Fibroblast of pulmonary artery (primary cell): Measurements from ENCODE around the gene PHACTR1.

ENCODE experiments used
- DNase-seq: peaks from one replicate; pipeline ENCODE4 v3.0.0-alpha.2; 2010; ENCODE audit warnings: low read depth
- H3K4me3 ChIP-seq: replicated peaks from 2 replicates; pipeline ENCODE4 v1.5.1; 2011; ENCODE audit warnings: low read depth, mild to moderate bottlenecking, control low read depth, low read length, moderate library complexity
- TF ChIP-seq, protein P1 (sequence below): IDR thresholded peaks from 2 replicates; pipeline ENCODE4 v1.5.1; 2011; ENCODE audit warnings: mild to moderate bottlenecking, control low read depth, low read length, inconsistent platforms; ENCODE audit errors: missing control alignments

Gene PHACTR1

DNA sequence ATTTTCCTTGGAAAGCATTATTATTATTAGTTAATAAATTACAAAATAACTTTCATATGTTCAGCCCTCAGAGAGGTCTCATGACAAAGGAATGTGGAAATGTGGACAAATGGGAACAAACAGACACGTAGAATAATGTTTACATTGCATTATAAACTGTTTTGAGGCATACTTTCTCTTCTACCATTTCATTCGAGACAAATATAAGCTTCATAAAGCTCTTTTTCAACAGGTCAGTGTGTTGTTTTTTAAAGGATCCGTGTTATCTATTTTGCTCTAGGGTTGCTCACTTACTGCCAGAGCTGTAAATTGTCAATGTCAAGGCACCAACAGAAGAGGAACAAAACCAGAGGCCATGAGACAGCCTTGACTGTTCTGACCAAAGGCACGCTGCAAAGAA lies 256.8 kb downstream of the PHACTR1 start:
- TF ChIP-seq, protein P1, sequence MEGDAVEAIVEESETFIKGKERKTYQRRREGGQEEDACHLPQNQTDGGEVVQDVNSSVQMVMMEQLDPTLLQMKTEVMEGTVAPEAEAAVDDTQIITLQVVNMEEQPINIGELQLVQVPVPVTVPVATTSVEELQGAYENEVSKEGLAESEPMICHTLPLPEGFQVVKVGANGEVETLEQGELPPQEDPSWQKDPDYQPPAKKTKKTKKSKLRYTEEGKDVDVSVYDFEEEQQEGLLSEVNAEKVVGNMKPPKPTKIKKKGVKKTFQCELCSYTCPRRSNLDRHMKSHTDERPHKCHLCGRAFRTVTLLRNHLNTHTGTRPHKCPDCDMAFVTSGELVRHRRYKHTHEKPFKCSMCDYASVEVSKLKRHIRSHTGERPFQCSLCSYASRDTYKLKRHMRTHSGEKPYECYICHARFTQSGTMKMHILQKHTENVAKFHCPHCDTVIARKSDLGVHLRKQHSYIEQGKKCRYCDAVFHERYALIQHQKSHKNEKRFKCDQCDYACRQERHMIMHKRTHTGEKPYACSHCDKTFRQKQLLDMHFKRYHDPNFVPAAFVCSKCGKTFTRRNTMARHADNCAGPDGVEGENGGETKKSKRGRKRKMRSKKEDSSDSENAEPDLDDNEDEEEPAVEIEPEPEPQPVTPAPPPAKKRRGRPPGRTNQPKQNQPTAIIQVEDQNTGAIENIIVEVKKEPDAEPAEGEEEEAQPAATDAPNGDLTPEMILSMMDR, result no peak
- H3K4me3 ChIP-seq, result no peak overlapping the region
- DNase-seq, result peak; percentile 33

DNA sequence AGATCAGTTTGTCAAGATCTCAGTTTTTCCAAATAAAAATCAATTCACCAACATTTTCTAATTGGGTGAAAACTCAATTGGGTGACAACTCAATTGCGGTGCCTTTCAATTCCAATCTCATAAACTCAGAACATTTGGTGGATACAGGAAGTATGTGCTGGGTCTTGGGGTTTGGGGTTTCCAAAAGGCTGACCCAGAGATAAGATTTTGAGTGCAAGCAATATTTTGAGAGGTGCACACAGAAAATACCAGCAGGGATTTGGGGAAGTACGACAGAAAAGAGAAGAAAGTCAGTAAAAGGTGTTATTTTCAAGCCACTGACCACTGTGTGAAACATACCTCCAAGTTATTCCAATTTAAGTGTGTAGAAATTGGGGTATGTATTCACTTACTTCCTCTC lies 258.0 kb downstream of the PHACTR1 start:
- TF ChIP-seq, protein P1, result no peak
- no peak for DNase-seq
- H3K4me3 ChIP-seq, result no peak overlapping the region

DNA sequence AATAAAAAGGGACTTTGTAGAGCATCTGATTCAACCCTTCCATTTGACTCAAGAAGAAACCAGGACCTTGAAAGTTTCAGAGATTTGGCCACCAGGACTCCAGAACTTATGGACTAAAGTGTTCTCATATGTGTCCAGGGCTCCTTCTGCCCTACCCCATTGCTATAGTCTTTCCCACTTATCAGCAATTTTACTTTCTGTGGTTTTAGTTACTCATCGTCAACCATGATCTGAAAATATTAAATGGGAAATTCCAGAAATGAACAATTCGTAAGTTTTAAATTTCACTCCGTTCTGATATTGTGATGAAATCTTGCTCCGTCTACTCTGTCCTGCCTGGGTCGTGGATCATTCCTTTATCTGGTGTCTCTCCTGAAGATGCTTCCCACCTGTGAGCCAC lies 259.8 kb downstream of the PHACTR1 start:
- no peak for DNase-seq
- TF ChIP-seq, protein P1, result no peak
- no peak overlapping the region for H3K4me3 ChIP-seq

DNA sequence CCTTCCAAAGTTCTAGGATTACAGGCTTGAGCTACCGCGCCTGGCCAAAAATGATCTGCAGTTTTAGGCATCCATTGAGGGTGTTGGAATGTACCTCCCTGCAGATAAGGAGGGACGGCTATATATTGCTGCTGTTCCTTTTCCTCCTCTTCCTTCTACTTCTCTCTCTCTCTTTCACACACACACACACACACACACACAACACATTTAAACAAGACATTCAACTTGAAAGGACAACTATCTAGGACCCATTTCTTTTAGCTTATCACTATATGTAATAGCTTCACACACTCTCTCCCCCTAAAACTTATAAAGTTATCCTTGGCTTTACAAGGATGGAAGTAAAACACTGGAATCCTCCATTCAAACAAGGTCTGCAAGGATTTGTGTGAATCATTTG lies 260.6 kb downstream of the PHACTR1 start:
- DNase-seq, result no peak
- TF ChIP-seq, protein P1, result no peak
- H3K4me3 ChIP-seq, result no peak overlapping the region

DNA sequence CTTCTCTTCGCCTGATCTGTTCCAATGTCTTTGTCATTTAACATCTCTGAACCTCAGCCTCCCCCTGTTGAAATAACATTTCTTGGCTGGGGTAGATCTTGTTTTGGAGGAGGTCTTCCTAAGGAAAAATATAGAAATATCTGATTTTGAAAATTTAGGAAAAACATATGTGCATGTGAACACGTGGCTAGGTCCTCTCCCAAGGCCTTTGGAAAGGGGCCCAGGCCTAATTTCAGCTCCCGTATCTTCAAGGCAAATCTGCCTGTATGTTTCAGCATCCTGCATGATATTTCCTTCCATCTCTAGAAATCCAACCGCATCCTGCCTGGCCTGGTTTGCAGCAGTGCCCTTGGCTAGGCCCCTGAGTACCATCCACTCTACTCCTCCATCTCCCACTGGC lies 261.2 kb downstream of the PHACTR1 start:
- TF ChIP-seq, protein P1, result no peak
- no peak for DNase-seq
- no peak overlapping the region for H3K4me3 ChIP-seq

DNA sequence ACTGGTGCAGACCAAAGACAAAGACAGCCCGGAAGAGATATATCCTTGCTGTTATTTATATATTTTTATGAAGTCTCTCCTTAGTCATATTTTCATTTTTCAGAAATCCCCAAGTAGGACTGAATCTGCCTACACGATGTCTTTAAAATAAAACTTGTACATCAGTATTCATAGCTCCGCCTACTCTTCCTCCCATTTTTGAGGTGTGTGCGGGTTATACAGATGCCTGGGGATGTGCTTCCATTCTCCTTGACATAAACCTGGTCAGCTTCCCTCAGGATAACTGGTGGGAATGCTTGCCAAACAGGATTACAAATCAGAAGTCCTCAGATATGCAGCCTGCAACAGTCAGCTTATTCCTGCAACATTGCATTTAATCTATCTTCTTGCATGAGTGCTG lies 264.2 kb downstream of the PHACTR1 start:
- TF ChIP-seq, protein P1, result no peak
- no peak for DNase-seq
- no peak overlapping the region for H3K4me3 ChIP-seq

DNA sequence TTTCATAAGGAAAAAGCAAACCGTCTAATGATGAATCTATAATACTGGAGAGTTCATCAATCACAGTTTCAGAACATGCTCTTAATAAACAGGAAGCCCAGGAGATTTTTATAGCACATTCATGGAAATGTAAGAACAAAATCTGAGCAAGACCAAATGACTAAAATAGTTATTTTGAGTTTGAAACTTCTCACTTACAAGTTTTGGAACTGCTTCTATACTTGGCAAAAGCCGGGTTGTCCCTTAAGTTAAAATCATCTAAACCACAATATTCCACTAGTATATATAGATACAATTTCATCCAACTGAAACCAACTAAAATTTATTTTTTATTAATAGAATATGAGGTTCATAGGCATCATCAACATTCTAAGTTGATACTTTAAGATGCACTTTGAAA lies 268.2 kb downstream of the PHACTR1 start:
- no peak overlapping the region for H3K4me3 ChIP-seq
- DNase-seq, result no peak
- TF ChIP-seq, protein P1, result no peak
